ENCODE results near the gene LRG1. TPM values are rescaled to one million over a fixed set of nuclear protein-coding genes. Genes with fewer than 3 reads are reported as not detected.
"Not testable (repeated sequence)": the region's sequence is repeated elsewhere in the genome, so short reads cannot be mapped to it uniquely, and the experiment has no call there.

LRG1 gene
- total RNA-seq, 1 donor from 2014 or later = 0.25 TPM

DNA sequence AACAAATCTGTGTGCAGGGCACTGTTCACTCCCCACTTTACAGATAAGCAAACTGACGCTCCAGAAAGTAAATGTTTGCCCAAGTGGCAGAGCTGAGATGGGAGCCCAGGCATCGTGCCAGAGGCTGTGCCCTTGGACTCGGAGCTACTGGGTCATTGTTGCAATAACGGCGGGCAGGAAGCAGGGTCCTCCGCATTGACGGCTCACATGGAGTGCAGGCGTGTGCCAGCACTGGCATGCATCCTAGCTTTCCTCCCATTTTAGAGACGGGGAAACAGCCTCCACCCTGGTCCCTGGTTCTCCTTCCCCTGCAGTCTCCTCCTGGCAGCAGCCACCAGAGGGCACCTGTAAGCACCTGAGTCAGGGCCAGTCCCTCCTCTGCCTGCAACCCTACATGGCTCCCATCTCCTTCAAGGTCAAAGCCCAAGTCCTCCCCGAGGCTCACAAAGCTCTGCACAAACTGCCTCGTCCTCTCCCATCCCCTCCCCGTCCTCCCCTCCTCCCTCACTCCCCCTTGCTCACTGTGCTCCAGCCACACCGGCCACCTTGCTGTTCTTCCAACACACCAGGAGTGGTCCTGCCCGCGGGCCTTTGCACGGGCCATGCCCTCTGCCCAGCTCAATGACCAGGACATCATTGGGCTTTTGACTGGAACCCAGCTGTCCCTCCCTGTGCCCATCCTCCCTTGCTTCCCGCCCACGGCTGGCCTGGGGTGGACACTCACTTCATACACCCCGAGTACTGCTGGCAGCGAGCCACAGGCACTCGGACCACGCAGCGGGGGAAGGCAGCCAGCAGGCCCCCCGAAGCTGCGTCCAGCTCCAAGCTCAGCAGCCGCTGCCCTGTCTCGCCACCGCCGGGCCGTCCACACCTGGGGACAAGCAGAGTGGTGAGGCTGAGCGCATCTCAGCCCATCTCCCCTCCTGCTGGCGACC, 7.7 kb upstream of the LRG1 start:
- Histone ChIP-seq H3K36me3 (ENCODE audit: control insufficient read depth, insufficient read depth, low read length) (no peaks in the 10 kb centered on the region), H3K4me3 (ENCODE audit: low read depth, low read length) (no peak overlapping the region), H3K27me3 (ENCODE audit: control insufficient read depth, insufficient read depth, low read length) (no peaks in the 10 kb centered on the region)
- no peak for DNase-seq (ENCODE audit: low read depth)
- TF ChIP-seq, protein P1, sequence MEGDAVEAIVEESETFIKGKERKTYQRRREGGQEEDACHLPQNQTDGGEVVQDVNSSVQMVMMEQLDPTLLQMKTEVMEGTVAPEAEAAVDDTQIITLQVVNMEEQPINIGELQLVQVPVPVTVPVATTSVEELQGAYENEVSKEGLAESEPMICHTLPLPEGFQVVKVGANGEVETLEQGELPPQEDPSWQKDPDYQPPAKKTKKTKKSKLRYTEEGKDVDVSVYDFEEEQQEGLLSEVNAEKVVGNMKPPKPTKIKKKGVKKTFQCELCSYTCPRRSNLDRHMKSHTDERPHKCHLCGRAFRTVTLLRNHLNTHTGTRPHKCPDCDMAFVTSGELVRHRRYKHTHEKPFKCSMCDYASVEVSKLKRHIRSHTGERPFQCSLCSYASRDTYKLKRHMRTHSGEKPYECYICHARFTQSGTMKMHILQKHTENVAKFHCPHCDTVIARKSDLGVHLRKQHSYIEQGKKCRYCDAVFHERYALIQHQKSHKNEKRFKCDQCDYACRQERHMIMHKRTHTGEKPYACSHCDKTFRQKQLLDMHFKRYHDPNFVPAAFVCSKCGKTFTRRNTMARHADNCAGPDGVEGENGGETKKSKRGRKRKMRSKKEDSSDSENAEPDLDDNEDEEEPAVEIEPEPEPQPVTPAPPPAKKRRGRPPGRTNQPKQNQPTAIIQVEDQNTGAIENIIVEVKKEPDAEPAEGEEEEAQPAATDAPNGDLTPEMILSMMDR (IDR thresholded peaks at IDR 0.05; ENCODE audit: insufficient read depth, low read length, poor library complexity, severe bottlenecking) = peak; percentile 49

DNA sequence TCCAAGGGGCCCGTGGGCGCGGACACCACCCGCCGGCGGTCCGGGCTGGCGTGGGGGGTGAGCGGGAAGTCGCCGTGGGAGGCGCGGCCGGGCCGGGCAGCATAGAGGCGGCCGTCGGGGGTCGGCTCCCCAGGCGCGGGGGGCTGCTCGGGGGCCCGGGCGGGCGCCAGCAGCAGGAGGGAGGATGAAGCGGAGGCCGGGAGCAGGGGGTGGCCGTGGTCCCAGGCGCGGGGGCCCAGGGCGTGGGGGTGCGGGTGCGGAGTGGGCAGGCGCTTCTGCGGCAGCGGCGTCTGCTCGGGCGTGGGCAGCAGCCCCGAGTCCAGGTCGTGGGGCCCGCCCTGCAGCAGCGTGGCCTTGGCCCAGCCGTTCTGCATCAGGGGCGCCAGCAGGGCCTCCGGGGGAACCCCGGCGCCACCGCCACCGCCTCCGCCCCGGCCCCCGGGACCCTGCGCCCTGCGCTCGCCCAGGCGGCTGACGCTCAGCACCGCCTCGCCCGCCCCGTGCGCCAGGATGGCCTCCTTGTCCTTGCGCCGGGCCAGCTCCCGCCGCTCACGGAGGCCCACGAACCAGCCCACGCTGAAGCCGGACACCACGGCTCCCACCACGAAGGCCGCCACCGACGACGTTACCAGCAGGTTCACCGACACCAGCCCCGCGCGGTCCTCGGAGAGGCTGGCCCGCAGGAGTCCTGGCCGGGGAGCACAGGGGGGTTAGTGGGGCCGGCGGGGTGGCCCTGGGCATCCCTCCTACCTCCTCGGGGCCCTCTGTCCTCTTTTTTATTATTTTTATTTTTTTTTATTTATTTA, 4.2 kb upstream of the LRG1 start:
- H3K27me3 ChIP-seq (ENCODE audit: control insufficient read depth, insufficient read depth, low read length) = peaks cover 2% of the 10 kb centered on the region
- no peak overlapping the region for H3K4me3 ChIP-seq (ENCODE audit: low read depth, low read length)
- H3K36me3 ChIP-seq (ENCODE audit: control insufficient read depth, insufficient read depth, low read length) = no peaks in the 10 kb centered on the region
- DNase-seq (ENCODE audit: low read depth) = no peak
- TF ChIP-seq, protein P1 (IDR thresholded peaks at IDR 0.05; ENCODE audit: insufficient read depth, low read length, poor library complexity, severe bottlenecking) = no peak

DNA sequence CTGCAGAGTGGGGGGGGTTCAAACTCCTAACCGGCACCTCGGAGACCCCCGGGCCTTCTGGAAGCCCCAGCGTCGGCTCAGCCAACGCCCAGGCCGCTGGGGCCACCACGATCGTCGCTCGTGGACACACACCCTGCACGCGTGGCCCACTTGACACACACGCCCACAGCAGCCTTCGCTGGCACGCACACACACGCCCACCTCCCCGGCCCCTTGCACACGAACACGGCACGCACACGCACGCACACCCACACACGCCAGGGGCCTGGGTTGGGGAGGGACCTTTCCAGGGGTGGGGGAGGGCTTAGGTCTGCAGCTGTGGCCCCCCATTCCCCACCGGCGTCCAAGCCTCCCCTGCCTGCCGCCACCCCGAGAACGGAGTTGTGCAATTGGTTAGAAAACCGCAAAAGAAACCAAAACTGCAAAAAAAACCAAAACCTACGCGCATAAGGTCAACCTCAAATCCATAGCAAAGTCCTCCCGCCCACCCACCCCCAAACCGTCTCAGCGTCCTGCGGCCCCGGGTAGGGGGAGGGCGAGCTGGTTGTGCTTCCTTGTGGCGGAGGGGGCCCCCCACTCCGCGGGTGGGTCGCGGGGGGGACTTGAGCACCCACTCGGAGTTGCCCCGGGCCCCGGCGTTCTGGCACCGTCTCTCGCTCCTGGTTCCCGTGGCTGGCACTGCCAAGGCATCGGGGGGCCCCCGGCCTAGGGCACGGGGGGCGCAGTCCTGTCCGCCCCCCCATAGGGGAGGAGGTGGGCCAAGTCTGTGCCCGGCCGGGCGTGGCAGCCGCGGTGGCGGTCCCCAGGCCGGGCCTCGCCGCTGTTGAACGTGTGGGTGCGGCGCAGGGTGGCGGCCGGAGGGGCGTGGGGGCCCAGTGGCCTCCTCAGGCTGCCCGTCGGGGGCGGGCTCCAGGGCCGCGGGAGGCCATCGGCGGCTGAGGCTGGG, 3.3 kb upstream of the LRG1 start:
- TF ChIP-seq, protein P1 (IDR thresholded peaks at IDR 0.05; ENCODE audit: insufficient read depth, low read length, poor library complexity, severe bottlenecking) = no peak
- no peak overlapping the region for H3K4me3 ChIP-seq (ENCODE audit: low read depth, low read length)

DNA sequence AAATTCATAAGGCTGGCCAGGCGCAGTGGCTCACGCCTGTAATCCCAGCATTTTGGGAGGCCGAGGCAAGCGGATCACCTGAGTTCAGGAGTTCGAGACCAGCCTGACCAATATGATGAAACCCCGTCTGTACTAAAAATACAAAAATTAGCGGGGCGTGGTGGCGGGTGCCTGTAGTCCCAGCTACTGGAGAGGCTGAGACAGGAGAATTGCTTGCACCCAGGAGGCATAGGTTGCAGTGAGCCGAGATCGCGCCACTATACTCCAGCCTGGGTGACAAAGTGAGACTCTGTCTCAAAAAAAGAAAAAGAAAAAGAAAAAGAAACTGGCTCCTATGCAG, 1.9 kb upstream of the LRG1 start:
- H3K36me3 ChIP-seq (ENCODE audit: control insufficient read depth, insufficient read depth, low read length); DNase-seq (ENCODE audit: low read depth); H3K4me3 ChIP-seq (ENCODE audit: low read depth, low read length): not testable (repeated sequence)
- peaks cover 11% of the 10 kb centered on the region for H3K27me3 ChIP-seq (ENCODE audit: control insufficient read depth, insufficient read depth, low read length)

More for the DNA sequence above, 3.3 kb upstream of the LRG1 start:
- peaks cover 5% of the 10 kb centered on the region for H3K27me3 ChIP-seq (ENCODE audit: control insufficient read depth, insufficient read depth, low read length)
- no peaks in the 10 kb centered on the region for H3K36me3 ChIP-seq (ENCODE audit: control insufficient read depth, insufficient read depth, low read length)
- no peak for DNase-seq (ENCODE audit: low read depth)

DNA sequence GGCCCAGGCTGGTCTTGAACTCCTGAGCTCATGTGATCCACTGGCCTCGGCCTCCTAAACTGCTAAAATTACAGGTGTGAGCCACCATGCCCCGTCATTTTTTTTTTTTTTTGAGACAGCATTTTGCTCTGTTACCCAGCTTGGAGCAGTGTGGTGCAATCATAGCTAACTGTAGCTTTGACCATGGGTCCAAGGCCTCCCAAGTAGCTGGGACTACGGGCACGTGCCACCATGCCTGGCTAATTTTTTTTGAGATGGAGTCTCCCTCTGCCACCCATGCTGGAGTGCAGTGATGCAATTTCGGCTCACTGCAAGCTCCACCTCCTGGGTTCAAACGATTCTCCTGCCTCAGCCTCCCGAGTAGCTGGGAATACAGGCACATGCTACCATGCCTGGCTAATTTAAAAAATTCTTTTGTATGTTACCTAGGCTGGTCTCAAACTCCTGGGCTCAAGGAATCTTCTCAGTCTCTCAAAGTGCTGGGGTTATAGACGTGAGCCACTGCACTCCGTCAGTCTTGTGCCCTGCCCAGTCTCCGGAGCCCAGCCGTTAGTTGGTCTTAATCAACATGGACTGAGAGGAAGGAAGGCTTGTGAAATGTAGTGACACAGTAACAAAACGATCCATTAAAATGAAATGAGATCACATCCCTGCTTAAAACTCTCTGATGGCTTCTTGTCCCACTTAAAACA, 1.4 kb upstream of the LRG1 start:
- peaks cover 13% of the 10 kb centered on the region for H3K27me3 ChIP-seq (ENCODE audit: control insufficient read depth, insufficient read depth, low read length)
- TF ChIP-seq, protein P1 (IDR thresholded peaks at IDR 0.05; ENCODE audit: insufficient read depth, low read length, poor library complexity, severe bottlenecking) = no peak
- DNase-seq (ENCODE audit: low read depth) = no peak
- no peaks in the 10 kb centered on the region for H3K36me3 ChIP-seq (ENCODE audit: control insufficient read depth, insufficient read depth, low read length)
- no peak overlapping the region for H3K4me3 ChIP-seq (ENCODE audit: low read depth, low read length)

Measured in kidney epithelial cell (primary cell).